GDM1 (cell line): Measurements from ENCODE around the gene GALNT2.

Experiments
- DNase-seq: peaks from one replicate; lab custom pipeline; 2025; lab: John Stamatoyannopoulos, UW

Gene GALNT2

DNA sequence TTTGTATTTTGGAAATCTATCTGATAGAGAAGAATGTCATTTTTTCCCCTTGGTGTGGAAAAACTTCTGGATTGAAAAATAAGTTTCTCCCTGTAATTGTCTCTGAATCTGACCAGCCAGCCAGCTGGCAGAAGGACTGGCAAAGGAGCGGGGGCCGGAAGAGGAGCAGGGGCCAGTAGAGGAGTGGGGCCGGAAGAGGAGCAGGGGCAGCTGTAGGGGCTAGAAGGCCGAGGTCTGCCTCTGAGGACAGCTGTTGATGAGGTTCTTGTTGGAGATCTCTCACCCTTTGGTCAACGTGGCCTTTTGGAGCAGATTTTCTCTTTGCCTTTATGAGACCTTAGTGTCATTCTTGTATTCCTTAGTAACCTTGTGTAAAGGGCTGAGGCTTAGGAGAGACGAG, 121.8 kb downstream of the GALNT2 start:
- no peak for DNase-seq

- DNase-seq: no peak
Measured at GRCh38 chr1:230189341-230189740, 122.3 kb downstream of the GALNT2 start.

- DNase-seq: no peak
Measured at GRCh38 chr1:230189824-230190223, 122.8 kb downstream of the GALNT2 start.

DNA sequence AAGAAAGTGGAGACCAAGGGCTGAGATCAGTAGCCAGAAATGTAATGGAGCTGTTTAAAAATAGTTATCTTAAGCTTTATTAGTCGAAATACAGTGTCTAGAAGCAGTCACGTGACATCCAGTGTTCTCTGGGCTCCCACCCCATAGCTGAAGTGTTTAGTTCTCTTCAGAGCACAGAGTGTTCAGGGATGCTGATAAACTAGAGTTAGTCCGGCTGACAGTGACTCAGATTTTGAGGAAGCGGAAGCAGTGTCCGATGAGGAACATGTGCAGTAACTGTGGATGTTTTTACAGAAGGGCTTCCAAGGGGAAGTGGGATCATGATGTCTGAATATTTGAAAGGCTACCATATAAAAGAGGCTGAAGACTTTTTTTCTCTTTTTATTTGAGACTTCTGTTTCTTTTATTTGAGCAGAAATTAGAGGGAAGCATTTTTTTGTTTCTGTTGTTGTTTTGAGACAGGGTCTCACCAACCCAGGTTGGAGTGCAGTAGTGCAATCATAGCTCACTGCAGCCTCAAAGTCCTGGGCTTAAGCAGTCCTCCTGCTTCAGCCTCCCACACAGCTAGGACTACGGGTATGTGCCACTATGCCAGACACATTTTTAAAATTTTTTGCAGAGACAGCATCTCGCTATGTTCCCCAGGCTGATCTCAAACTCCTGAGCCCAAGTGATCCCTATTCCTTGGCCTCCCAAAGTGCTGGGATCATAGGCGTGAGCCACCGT, 124.2 kb downstream of the GALNT2 start:
- DNase-seq: peak; percentile 89

GRCh38 chr1:230191855-230192254, 124.8 kb downstream of the GALNT2 start:
- no peak for DNase-seq

DNA sequence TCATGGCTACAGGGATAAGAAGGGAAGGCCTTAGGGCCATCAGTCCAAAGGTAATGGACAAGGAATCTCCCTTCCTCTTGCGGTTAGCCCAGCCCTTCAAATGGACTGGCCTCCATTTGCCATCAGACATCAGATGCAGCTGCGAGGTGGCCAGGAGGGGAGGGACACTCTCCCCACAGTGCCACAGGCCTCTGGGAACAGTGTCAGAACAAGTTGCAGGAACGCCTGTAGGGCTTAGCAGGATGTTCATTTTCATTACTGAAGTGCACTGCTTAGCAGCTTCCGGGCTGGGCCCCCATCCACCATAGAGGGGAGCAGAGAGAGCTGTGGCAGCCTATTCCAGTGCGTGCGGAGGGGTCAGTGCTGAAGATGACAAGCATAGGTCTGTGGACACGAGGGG, 127.5 kb downstream of the GALNT2 start:
- no peak for DNase-seq

DNA sequence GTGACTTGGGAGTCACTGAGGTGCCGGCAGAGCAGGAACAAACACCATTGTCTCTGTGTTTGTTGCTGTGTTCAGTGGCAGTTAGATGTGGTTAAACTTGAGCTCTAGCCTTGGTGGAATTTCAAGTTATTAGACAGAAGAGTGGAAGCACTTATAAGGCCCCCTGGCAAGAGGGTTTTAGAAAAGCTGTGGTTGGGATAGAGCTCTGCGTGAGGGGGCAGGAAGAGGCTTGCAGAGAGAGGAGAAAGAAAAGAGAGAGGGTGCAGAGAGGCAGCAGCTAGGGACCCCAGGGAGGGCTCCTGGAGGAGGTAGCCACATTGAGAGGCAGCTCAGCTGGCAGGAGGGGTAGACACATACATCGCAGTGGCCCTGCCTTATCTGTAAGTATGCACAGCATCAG, 128.2 kb downstream of the GALNT2 start:
- no peak for DNase-seq

DNA sequence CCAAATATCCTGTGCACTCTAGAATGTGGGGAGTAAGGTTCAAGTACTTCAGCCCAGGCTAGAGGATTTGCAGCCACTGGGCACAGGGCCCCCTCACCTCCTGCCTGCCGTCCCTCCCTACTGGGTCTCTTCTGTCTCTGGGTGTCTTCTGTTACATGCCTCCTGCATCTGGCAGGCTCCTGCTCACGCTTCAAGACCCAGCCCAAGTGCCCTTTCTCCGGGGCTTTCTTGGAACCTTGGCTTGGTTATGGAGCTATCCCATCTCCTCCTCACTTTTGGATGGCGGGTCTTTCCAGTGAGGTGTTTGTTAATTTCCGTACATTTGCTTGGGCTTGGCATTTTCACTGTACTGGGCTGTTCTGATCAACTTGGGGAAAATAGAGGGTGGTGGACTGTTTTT, 129.0 kb downstream of the GALNT2 start:
- DNase-seq: no peak

- DNase-seq: no peak
Measured at GRCh38 chr1:230197644-230198567, 130.9 kb downstream of the GALNT2 start.

DNA sequence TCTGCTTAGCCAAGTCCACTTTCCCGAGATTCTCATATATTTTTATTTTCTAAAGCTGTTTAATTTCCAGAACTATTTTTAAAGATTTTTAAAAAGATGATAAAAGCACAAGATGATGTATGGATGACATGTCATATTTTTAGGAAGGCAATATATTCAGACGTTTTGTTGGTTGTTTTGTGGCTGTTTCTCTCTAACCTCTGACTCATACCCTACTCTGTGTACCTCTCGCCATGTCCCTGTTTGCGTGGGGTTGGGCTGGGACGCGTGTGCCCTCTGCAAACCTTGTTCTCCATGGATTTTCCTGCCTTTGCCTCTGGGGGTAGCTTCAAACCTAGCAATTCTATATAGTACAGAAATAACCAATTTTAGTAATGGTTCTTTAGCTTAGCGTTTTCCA, 132.0 kb downstream of the GALNT2 start:
- no peak for DNase-seq

- DNase-seq: no peak
Measured at GRCh38 chr1:230199554-230199953, 132.5 kb downstream of the GALNT2 start.

- no peak for DNase-seq
Measured at GRCh38 chr1:230200276-230200675, 133.2 kb downstream of the GALNT2 start.

- no peak for DNase-seq
Measured at GRCh38 chr1:230201445-230201844, 134.4 kb downstream of the GALNT2 start.

- DNase-seq: no peak
Measured at GRCh38 chr1:230204842-230205241, 137.8 kb downstream of the GALNT2 start.

DNA sequence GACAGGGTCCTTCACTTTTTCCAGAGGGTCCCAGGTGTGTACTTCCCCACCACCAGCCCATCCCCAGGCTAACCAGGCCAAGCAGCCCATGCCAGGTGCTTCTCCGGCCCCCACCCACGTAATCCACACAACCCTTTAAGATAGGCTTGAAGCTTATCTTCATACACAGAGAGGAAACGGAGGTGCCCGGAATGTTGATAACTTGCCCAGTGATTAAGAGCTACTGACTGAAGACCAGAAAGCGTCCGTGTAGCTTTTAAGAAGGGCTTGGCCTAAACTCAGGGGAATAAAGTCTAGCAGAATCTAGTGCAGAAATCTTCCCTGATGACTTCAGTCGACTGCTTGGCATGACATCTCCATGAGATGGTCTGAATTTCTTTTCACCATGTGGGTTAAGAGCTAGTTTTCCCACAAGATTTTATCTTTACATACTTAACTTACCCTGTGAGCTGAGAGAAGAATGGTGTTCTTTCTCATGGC, 138.7 kb downstream of the GALNT2 start:
- no peak for DNase-seq

- no peak for DNase-seq
Measured at GRCh38 chr1:230206207-230206606, 139.2 kb downstream of the GALNT2 start.

DNA sequence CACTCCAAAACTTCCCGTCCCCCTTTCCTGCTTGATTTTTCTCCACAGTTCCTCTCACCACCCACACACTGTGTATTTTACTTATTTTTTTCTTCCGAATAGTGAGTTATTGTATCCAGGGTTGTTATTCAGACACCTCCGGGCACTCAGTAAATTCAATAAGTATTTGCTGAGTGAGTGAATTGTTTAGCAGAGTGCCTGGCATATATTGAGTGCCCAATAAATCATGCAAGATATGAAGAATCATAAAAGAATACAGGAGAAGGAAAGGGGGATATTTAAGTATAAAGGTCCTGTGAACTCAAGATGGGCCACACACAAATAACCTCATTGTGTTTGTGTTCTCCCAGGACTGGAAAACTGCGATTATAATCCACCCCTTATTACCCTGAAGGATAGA, 139.9 kb downstream of the GALNT2 start:
- DNase-seq: no peak

DNA sequence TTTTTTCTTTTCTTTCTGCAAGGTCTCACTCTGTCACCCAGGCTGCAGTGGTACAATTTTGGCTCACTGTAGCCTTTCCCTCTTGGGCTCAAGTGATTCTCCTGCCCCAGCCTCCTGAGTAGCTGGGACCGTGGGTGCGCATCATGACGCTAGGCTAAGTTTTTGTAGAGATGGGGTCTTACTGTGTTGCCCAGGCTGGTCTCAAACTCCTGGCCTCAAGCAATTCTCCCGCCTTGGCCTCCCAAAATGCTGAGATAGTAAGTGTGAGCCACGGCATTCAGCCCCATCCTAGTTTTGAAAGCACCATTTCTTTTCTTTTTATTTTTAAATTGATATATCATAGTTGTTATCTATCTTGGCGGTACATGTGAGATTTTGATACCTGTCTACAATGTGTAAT, 140.6 kb downstream of the GALNT2 start:
- DNase-seq: no peak

DNA sequence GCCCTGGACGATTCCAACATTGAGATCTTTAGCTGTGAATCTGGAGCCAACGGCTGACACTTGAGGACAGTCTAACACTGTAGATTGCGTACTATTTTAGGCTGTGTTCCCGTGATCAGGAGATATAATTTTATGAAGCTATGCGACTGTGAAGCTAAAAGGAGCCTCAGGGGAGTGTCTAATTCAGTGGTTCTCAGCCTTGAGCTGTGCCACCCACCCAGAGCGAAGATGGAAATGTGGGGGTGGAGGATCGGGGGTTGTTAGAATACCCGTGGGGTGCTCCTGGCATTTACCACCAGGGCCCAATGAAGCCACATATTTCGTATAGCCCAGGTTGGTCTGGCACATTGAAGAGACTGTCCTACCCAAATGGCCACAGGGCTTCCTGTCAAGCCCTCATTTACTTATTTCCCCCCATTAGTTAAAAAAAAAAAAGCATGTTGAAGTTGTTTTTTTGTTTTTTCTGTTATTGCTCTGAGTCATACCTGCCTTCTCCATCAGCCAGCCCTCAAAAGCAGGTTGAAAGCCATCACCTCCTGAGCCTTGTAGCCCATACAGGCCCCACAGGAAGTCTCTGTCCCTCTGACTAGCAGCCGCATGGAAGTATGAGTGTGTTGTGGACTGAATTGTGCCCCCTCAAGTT, 141.7 kb downstream of the GALNT2 start:
- no peak for DNase-seq

DNA sequence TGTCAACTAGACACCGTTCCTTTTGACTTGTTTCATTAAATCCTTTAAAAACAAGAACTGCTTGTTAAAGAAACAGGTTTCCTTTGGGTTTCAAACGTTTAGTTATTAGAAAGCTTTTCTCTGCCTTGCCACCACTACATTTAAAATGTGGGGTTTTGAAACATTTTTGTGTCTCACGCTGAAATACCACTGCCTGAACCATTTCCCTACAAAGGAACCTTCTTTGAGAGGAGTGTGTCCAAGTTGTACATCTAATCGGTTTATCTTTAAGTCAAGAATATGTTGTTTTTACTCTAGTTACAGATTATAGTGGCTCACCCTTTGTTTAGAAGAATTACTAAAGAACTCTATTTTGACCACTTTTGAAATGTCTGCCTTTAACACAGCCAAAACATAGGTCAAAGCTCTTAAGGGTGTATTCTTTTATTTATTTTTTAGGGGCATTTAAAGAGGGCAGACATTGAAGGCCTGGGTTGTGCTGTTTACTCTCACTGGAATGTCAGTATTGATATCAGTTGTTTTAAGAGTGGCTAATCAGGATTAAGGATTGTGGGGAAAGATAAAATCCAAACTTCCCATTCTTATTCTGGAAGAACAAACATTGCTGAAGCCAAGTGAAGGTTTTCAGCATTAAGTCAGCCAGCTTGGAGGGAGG, 143.4 kb downstream of the GALNT2 start:
- no peak for DNase-seq

- no peak for DNase-seq
Measured at GRCh38 chr1:230210981-230211336, 143.9 kb downstream of the GALNT2 start.

GRCh38 chr1:230211436-230212145, 144.6 kb downstream of the GALNT2 start:
- no peak for DNase-seq
